T-helper 17 cell (primary cell): Measurements from ENCODE around the gene RPRD1B. TPM values are rescaled to one million over a fixed set of nuclear protein-coding genes. Genes with fewer than 3 reads are reported as not detected.

Experiments used
- ATAC-seq: fragments of 150-1000 bp; cut with Tn5 transposase; 2 replicates; pipeline ENCODE4 v1.10.0; 2021; ENCODE audit warnings: mild to moderate bottlenecking, moderate library complexity
- DNase-seq, 3 donors: peaks; one replicate each; pipeline versions ENCODE4 v3.0.0 to v3.0.0-alpha.2; 2020 to 2021
- H3K9me3 ChIP-seq: one replicate; pipeline ENCODE4 v1.7.0; 2013; ENCODE audit warnings: low read length, mild to moderate bottlenecking; ENCODE audit not compliant: control insufficient read depth, poor library complexity, severe bottlenecking
- H3K27ac Mint-ChIP-seq: one replicate; pipeline ENCODE4 v1.8.0; 2022; ENCODE audit warnings: mild to moderate bottlenecking, moderate library complexity, mixed read lengths
- H3K27me3 Mint-ChIP-seq: one replicate; pipeline ENCODE4 v1.8.0; 2022; ENCODE audit warnings: mixed read lengths
- H3K36me3 Mint-ChIP-seq: one replicate; pipeline ENCODE4 v1.8.0; 2022; ENCODE audit warnings: low read depth, mixed read lengths
- H3K4me1 Mint-ChIP-seq: one replicate; pipeline ENCODE4 v1.8.0; 2022; ENCODE audit warnings: mild to moderate bottlenecking, mixed read lengths
- H3K4me3 Mint-ChIP-seq: one replicate; pipeline ENCODE4 v1.8.0; 2022; ENCODE audit warnings: mild to moderate bottlenecking, moderate library complexity, mixed read lengths
- total RNA-seq, 4 donors: library from RNA in 2 of 4; stranded (reverse) in 2 of 4; gene quantifications; one replicate each; pipeline ENCODE4 v1.2.3 and lab custom pipeline; 2022 to 2026

RPRD1B gene
- total RNA-seq, 2 donors from 2014 or later, result 47.7 to 51.2 TPM

DNA sequence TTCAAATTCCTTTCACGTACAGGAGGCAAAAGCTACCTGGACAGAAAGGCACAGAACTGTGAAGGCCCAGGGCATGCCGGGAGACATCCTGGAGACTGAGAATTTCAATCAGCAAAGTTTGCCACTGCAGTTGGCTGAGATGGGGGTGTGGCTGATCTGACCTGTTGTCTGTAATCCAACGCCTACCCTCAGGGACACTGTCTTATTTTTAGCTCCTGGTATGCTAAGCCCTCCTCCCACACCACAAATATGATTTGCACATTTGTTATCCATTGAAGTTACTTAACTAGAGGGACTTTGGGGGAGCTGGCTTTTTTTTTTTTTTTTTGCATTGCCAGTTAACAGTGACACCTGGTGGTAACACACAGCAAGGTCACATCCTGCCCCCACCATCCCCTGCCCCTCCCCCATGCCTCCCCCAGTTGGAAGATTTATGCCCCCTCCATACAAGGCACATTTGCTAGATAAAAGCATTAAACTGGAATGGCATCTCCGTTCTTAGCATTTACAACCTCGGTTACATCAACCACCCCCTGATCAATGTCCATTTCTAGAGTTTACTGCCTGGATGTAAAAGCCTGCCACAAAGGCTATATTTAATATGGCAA, 40.6 kb upstream of the RPRD1B start:
- no peaks in the 10 kb centered on the region for H3K27me3 Mint-ChIP-seq
- H3K27ac Mint-ChIP-seq, result no peak overlapping the region
- H3K4me1 Mint-ChIP-seq, result peaks cover 5% of the 10 kb centered on the region
- ATAC-seq (no peak), DNase-seq (no peak)
- H3K36me3 Mint-ChIP-seq, result peaks cover 25% of the 10 kb centered on the region
- H3K4me3 Mint-ChIP-seq, result no peak overlapping the region
- H3K9me3 ChIP-seq, result no peaks in the 10 kb centered on the region

DNA sequence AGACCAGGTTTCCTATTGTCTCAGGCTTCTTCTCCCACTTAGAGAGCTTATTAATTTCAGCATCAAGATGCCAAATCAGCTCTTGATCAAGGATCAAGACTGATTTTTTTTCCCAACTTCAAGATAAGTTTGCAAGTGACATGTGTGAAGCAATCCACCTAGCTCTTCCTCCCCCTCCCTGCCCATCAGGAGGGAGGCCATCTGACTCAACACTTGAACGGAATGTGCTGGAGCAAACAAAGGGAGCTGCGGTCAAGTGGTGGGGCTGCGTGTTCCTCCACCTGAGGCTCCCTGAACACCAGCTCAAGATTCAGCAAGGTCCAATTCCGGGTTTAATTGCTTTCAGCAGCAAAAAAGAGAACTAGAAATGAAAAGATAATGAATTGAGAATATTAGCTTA, 39.0 kb upstream of the RPRD1B start:
- no peaks in the 10 kb centered on the region for H3K27me3 Mint-ChIP-seq
- no peak overlapping the region for H3K4me3 Mint-ChIP-seq
- no peaks in the 10 kb centered on the region for H3K9me3 ChIP-seq
- peaks cover 20% of the 10 kb centered on the region for H3K36me3 Mint-ChIP-seq
- ATAC-seq (no peak), DNase-seq (no peak)
- H3K4me1 Mint-ChIP-seq, result peaks cover 6% of the 10 kb centered on the region
- H3K27ac Mint-ChIP-seq, result no peak overlapping the region

DNA sequence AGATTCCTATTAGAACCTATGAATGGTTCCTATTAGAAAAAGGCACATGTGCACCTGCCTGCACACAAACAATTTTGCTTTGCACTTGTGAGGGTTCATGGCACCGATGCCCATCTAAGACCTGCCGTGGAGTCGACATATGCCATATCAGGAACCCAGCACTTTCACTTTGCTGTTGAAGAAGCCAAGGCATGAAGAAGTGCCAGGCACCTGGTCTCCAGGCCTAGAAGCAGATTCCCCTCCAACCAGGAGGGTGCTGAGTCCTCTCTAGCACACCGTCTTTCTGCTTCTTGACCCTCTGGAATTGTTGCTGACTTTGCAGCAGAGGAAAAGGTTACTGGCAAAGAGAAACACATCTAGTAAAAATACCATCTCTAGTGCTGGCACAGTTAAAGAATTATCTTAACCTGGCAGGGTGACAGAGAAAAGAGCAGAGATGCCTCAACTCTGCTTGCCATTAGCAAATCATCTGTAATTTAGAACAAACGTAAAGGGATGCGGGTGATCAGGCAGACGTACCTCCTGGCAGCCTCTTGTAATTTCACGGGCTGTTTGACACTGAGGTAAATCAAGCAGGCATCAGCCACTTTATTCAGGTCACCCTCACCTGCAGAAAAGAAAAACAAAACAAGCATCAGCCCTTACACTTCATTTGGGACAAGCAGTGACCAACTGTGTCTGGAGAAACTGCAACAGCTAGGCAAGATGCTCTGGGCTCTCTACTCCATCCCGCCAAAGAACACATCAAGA, 37.5 kb upstream of the RPRD1B start:
- no peak for ATAC-seq
- Mint-ChIP-seq H3K27ac (no peak overlapping the region), H3K36me3 (peaks cover 27% of the 10 kb centered on the region), H3K4me1 (peaks cover 6% of the 10 kb centered on the region), H3K27me3 (no peaks in the 10 kb centered on the region), H3K4me3 (no peak overlapping the region)
- H3K9me3 ChIP-seq, result no peaks in the 10 kb centered on the region
- no peak for DNase-seq

DNA sequence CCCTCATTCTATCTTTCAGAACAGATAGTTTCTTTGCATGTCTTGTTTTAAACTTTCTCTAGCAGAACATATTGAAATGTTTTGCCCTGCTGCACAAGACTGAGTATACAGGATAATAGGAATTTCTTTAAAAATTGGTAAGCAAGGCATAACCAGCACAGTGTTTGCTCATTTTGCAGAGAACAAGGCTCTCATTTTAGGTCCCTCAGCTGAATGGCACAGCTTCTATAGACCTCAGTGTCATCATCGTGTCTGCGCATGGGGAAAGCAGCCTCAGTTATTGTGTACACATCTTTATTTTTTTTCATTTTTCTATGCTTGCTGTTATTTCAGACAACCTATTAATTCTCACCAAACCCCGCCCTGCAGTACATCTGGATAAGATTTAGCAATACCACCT, 36.0 kb upstream of the RPRD1B start:
- H3K9me3 ChIP-seq, result no peaks in the 10 kb centered on the region
- DNase-seq, result no peak
- Mint-ChIP-seq H3K27ac (no peak overlapping the region), H3K4me3 (no peak overlapping the region), H3K27me3 (no peaks in the 10 kb centered on the region), H3K4me1 (peaks cover 8% of the 10 kb centered on the region), H3K36me3 (peaks cover 31% of the 10 kb centered on the region)
- no peak for ATAC-seq

DNA sequence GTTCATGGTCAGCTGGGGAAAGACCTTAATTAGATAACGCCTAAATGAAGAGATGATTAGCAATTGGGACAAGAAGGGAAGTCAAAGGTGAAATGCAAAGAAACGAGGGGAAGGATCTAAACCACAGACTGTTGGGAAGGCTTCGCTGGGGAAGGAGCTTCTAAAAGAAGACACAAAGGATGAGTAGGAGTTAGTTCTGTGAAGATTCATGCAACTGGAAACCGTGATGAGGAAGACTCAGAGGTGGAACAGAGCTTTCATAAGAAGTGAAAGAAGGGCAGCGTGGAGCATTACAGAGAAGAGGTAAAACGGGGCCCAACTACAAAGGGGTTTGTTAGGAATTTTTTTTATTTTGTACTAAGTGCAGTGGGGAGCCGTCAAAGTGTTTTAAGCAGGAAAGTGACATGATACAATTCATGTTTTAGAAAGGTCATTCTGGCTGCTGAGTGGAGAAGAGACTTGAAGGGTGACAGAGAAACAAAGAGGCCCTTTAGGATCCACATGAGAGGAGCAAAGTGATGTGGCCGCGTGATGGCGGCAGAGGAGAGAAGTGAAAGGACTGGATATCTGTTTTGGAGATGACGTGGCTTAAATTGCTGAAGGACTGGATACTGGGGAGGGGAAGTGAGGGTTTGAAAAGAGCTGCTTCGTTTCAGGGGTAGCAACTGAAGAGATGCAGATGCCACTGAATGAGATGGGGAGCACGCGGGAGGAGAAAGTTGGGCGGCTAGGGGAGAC, 33.9 kb upstream of the RPRD1B start:
- ATAC-seq (no peak), DNase-seq (no peak)
- Mint-ChIP-seq H3K4me1 (peaks cover 8% of the 10 kb centered on the region), H3K36me3 (peaks cover 24% of the 10 kb centered on the region), H3K27me3 (no peaks in the 10 kb centered on the region), H3K27ac (no peak overlapping the region), H3K4me3 (no peak overlapping the region)
- no peaks in the 10 kb centered on the region for H3K9me3 ChIP-seq

DNA sequence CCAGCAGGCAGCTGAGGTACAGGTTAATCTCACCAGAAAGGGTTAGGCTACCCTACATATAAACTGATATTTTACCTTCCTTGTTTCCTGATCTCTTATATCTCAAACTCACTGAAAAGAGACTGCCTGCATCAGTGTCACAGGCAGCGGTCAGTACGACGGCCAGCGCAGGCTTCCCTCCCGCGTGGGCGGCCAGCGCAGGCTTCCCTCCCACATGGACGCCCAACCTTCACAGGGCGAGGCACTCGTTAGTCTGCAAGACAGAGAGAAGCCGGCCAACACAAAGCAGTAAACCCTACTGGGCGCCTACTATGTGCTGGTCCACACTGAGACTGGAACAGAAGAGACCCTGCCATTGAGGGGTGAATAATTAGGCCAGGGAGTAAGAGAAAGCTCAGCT, 33.3 kb upstream of the RPRD1B start:
- H3K9me3 ChIP-seq, result no peaks in the 10 kb centered on the region
- peaks cover 18% of the 10 kb centered on the region for H3K36me3 Mint-ChIP-seq
- no peak overlapping the region for H3K27ac Mint-ChIP-seq
- ATAC-seq, result no peak
- no peaks in the 10 kb centered on the region for H3K27me3 Mint-ChIP-seq
- no peak for DNase-seq
- H3K4me3 Mint-ChIP-seq, result no peak overlapping the region
- peaks cover 8% of the 10 kb centered on the region for H3K4me1 Mint-ChIP-seq

DNA sequence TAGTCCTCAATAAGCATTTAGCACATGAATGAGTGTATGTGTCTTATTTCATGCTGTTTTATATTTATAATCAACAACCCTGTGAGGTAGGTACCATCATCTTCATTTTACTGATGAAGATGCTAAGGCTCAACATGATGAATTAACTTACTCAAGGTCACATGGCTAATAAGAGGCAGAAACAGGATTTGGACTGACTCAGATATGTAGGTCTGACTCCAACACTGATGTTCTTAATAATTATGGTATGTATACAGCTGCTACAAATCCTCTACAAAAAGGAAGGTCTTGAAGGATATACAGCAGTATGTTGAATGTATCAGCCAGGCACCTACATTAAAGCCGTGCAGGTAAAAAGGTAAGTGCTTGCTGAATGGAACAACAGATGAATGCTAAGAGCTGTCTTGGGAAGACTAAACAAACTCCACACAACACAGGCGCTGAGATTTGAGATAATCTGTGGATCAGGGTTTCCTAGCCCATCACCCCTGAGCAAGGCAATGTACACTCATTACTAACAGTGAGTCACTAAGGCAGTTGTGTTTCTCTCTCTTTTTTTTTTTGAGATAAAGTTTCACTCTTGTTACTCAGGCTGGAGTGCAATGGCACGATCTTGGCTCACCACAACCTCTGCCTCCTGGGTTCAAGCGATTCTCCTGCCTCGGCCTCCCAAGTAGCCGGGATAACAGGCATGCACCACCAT, 32.2 kb upstream of the RPRD1B start:
- no peak overlapping the region for H3K4me3 Mint-ChIP-seq

DNA sequence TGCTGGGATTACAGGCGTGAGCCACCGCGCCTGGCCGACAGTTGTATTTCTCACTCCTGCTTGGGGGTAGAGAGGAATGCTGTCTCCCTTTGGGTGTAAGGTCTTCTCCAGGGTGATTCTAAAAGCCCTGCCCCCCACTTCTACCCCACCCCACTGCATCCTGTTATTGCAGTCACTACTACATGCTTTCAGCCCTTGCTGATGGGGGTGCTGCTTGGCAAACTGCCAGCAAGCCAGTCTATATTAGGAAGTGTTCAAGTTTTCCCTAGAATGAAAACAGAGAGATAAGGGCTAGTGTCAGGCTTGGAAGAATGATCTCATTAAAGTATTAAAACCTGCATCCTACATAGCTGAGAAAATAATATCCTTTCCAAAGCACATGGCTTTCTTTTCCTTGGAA, 31.6 kb upstream of the RPRD1B start:
- H3K9me3 ChIP-seq, result no peaks in the 10 kb centered on the region
- no peak overlapping the region for H3K4me3 Mint-ChIP-seq
- no peaks in the 10 kb centered on the region for H3K27me3 Mint-ChIP-seq
- ATAC-seq (no peak), DNase-seq (no peak)
- peaks cover 14% of the 10 kb centered on the region for H3K4me1 Mint-ChIP-seq
- H3K27ac Mint-ChIP-seq, result no peak overlapping the region
- H3K36me3 Mint-ChIP-seq, result peaks cover 17% of the 10 kb centered on the region

More for the DNA sequence above, 32.2 kb upstream of the RPRD1B start:
- Mint-ChIP-seq H3K27ac (no peak overlapping the region), H3K4me1 (peaks cover 10% of the 10 kb centered on the region), H3K36me3 (peaks cover 15% of the 10 kb centered on the region), H3K27me3 (no peaks in the 10 kb centered on the region)
- ATAC-seq (no peak), DNase-seq (no peak)
- H3K9me3 ChIP-seq, result no peaks in the 10 kb centered on the region

DNA sequence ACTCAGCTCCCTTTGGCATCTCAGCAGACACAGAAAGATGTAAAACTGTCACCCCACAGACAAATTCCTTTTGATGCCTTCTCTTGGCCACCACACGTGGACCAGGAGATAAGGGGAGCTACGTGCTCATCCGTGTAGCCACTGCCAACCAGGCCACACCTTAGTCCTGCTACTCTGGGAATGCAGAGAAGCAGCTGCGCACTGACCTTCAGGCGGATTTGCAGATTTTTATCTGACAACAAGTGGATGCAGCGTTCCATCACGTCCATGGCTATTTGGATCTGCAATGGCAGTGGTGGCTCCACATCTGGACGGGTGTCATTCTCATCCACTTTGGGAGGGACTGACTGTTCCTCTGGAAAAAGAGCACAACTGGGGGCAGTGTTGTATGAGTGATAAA, 31.1 kb upstream of the RPRD1B start:
- DNase-seq, result no peak
- H3K4me1 Mint-ChIP-seq, result peaks cover 14% of the 10 kb centered on the region
- H3K9me3 ChIP-seq, result no peaks in the 10 kb centered on the region
- no peak overlapping the region for H3K27ac Mint-ChIP-seq
- no peak overlapping the region for H3K4me3 Mint-ChIP-seq
- no peak for ATAC-seq
- H3K36me3 Mint-ChIP-seq, result peaks cover 17% of the 10 kb centered on the region
- no peaks in the 10 kb centered on the region for H3K27me3 Mint-ChIP-seq

DNA sequence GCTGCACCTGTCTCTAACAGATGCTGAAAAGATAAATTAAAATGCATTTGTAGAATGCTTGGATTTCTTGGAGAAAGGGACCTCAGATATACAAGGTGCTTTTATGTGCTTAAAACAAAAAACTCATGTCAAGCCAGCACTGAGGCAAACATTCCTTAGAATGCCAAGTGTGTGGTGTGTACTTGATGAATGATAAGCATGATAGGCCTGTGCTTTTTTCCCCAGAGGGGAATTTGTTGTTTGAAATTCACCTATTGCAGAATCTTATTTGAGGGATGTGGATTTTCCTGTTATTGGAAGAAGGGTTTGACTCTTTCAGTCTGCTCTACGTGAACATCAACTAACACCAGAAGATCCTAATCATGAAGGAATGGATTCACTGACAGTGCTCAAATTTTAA, 29.1 kb upstream of the RPRD1B start:
- no peak overlapping the region for H3K27ac Mint-ChIP-seq
- no peaks in the 10 kb centered on the region for H3K9me3 ChIP-seq
- peaks cover 14% of the 10 kb centered on the region for H3K4me1 Mint-ChIP-seq
- no peaks in the 10 kb centered on the region for H3K27me3 Mint-ChIP-seq
- peaks cover 16% of the 10 kb centered on the region for H3K36me3 Mint-ChIP-seq
- DNase-seq, result no peak
- no peak overlapping the region for H3K4me3 Mint-ChIP-seq
- no peak for ATAC-seq

DNA sequence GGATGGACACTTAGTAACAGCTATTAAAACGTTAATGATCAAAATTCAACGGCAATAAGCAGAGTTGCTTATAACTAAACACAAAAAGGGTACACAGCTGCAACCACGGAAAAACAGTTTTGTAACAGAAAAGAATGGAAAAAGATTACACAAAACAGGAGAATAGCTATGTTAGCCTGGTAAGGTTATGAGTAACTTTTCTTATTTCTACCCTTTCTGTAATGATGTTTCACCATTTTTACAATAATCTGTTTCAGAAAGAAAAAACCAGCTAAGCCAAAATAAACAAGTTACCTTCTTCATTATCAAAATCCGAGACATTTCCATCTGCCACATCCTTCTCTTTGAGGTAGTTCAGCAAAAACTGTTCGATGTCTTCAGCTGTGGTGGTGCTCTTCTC, 27.6 kb upstream of the RPRD1B start:
- H3K27ac Mint-ChIP-seq, result peak overlapping the region; percentile 72
- H3K9me3 ChIP-seq, result no peaks in the 10 kb centered on the region
- no peaks in the 10 kb centered on the region for H3K27me3 Mint-ChIP-seq
- H3K4me1 Mint-ChIP-seq, result peaks cover 9% of the 10 kb centered on the region
- H3K36me3 Mint-ChIP-seq, result peaks cover 9% of the 10 kb centered on the region
- ATAC-seq (no peak), DNase-seq (no peak)
- H3K4me3 Mint-ChIP-seq, result no peak overlapping the region

DNA sequence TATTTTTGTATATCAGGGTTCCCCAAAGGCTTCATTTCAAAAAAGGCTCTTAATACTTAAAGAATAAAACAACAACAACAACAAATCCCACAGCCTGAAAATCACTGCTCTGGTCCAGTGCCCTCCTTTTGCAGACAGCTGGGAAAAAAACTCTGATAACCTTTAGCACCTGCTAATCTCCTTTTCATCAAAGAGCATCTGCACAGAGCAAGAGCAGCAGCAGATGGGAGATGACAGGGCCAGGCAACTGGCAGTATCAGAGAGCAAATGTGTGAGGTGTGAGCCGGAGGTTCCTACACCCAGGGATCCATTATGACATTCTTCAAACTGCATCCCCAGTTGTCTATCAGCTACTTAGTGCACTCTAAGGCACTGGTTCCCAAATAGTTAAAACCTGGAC, 26.0 kb upstream of the RPRD1B start:
- ATAC-seq (no peak), DNase-seq (no peak)
- Mint-ChIP-seq H3K4me3 (no peak overlapping the region), H3K4me1 (peaks cover 7% of the 10 kb centered on the region), H3K27me3 (no peaks in the 10 kb centered on the region), H3K36me3 (peaks cover 9% of the 10 kb centered on the region), H3K27ac (no peak overlapping the region)
- no peaks in the 10 kb centered on the region for H3K9me3 ChIP-seq

DNA sequence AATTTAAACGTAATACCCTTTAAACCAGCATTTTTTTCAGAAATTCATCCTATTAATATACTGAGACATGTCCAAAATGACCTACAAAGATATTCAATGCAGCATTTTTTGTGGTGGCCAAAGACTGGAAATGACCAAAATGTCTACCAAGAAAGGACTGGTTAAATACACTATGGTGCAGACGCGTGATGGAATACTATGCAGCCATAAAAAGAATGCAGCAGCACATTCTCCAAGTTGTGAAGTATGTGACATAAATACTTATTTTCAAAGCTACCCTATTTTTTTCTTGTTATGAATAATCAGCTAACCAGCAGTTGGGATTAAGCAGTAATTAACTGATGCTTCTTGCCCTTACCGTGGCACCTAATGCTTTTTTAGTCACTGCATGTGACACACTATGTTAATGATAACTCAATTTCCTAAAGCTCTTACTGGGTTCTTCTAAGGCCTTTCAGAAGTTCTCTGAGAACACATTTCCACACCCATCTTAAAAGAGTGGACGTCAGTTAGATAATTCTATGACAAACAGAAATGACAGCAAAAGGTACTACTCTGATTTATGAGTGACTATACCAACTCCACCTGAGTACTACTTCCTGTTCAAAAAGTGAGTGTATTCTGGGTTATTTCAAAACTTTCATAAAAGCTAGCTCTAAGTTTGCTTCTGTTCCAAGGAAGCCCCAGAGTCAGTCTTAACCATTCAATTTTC, 25.2 kb upstream of the RPRD1B start:
- peaks cover 7% of the 10 kb centered on the region for H3K4me1 Mint-ChIP-seq
- H3K4me3 Mint-ChIP-seq, result no peak overlapping the region
- ATAC-seq, result no peak
- no peaks in the 10 kb centered on the region for H3K9me3 ChIP-seq
- peak overlapping the region; percentile 8 for H3K27ac Mint-ChIP-seq
- peaks cover 9% of the 10 kb centered on the region for H3K36me3 Mint-ChIP-seq
- no peak for DNase-seq
- no peaks in the 10 kb centered on the region for H3K27me3 Mint-ChIP-seq
